GM19351 (cell line): ENCODE data around the gene CDKN1C.
A peak's percentile ranks its signal among the peaks of the same experiment; 100 is the strongest.
"Not testable (repeated sequence)": the region's sequence is repeated elsewhere in the genome, so short reads cannot be mapped to it uniquely, and the experiment has no call there.

Experiments
- ATAC-seq: cut with Tn5 transposase; IDR thresholded peaks from one replicate; pipeline ENCODE4 v1.9.1; 2021; ENCODE audit warnings: mild to moderate bottlenecking, moderate library complexity; ENCODE audit not compliant: unreplicated experiment

The CDKN1C gene

GRCh38 chr11:2909133-2909902 lies 23.7 kb upstream of the CDKN1C start:
- no peak for ATAC-seq

- no peak for ATAC-seq
Observed at GRCh38 chr11:2908130-2908529, 22.6 kb upstream of the CDKN1C start.

- not testable (repeated sequence) for ATAC-seq
Observed at GRCh38 chr11:2905299-2905698, 19.7 kb upstream of the CDKN1C start.

GRCh38 chr11:2904153-2905052 lies 18.8 kb upstream of the CDKN1C start:
- ATAC-seq, result no peak

GRCh38 chr11:2903672-2904011 lies 18.1 kb upstream of the CDKN1C start:
- no peak for ATAC-seq

GRCh38 chr11:2902784-2903671 lies 17.5 kb upstream of the CDKN1C start:
- peak; percentile 6 for ATAC-seq

GRCh38 chr11:2901854-2902783 lies 16.5 kb upstream of the CDKN1C start:
- peak; percentile 96 for ATAC-seq

- ATAC-seq, result no peak
Observed at GRCh38 chr11:2901196-2901796, 15.7 kb upstream of the CDKN1C start.

- no peak for ATAC-seq
Observed at GRCh38 chr11:2899080-2899783, 13.7 kb upstream of the CDKN1C start.

GRCh38 chr11:2898366-2899079 lies 12.9 kb upstream of the CDKN1C start:
- ATAC-seq, result no peak

- ATAC-seq, result no peak
Observed at GRCh38 chr11:2897048-2897447, 11.5 kb upstream of the CDKN1C start.

- ATAC-seq, result no peak
Observed at GRCh38 chr11:2896047-2896446, 10.5 kb upstream of the CDKN1C start.

- no peak for ATAC-seq
Observed at GRCh38 chr11:2893935-2894334, 8.4 kb upstream of the CDKN1C start.

GRCh38 chr11:2892967-2893528 lies 7.5 kb upstream of the CDKN1C start:
- no peak for ATAC-seq

- no peak for ATAC-seq
Observed at GRCh38 chr11:2892215-2892966, 6.8 kb upstream of the CDKN1C start.

GRCh38 chr11:2891326-2892214 lies 6.0 kb upstream of the CDKN1C start:
- no peak for ATAC-seq
